GM18520 (cell line): ENCODE measurements around the gene NUMA1.

Experiments
- ATAC-seq: cut with Tn5 transposase; IDR thresholded peaks from one replicate; pipeline ENCODE4 v1.9.1; 2021; ENCODE audit not compliant: unreplicated experiment

Gene NUMA1

DNA sequence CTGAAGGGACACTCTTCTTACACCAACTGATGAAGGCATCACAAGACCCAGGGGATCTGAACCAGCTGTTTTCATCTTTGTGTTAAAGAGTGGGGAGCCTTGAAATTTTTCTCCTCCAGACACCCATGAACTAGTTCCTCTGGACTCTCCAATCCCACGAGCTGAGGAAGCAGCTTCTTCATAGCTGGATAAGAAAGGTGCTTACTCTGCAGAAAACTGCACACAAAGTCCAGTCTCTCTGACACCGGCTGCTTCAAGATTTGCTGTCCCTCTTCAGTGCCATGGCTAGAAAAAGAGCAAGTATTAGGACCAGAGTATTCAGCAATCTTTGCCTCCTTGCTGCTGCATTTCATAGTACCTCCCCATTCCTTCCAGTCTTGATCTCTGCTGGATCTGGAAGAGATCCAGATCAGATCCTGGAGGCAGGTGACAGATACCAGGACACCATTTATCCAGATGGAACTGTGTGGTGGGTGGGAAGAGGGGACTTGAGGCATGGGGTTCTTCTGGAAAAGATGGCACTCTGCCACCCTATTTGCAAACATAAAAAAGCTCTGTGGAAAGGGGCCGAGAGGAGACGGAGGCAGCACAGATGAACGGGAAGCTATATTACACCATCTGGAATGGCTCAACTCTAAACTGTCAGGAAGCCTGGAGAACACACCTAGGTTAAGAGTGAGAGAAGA, 56.1 kb downstream of the NUMA1 start:
- no peak for ATAC-seq

DNA sequence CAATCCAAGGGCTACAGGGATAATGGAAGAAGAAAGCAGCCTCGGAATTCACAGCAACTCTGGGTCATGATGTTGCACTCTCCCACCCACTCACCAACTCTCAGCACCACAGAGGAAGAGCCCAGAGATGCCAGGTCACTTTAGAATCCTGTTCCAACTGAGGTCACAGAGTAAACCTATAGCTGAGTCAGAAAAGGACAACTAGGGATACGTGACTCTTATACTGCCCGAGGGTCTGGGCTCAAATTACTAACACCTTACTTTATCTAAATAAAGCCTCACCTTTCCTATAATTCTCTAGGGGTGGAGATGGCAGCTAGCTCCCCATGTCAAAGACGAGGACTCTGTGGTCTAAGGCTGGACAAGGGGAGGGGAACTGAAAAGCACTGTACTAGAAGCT, 57.0 kb downstream of the NUMA1 start:
- ATAC-seq: no peak

DNA sequence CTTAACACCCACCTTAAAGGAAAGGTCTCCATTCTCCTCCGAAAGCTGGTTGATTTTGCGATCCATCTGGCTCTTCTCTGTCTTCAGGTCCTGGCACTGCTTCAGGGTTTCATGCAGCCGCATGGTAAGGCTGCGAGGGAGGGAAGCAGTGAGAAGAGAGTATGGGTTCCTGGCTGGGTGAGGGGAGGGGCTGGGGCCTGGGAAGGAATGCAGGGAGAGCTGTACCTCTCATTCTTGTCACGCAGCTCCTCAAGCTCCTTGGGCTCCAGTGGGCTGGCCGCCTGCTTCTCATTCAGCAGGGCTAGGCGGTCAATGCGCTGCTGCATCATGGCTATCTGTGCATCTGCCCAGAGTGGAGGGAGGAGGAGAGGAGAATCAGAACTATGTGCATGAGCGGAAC, 62.2 kb downstream of the NUMA1 start:
- ATAC-seq: no peak

DNA sequence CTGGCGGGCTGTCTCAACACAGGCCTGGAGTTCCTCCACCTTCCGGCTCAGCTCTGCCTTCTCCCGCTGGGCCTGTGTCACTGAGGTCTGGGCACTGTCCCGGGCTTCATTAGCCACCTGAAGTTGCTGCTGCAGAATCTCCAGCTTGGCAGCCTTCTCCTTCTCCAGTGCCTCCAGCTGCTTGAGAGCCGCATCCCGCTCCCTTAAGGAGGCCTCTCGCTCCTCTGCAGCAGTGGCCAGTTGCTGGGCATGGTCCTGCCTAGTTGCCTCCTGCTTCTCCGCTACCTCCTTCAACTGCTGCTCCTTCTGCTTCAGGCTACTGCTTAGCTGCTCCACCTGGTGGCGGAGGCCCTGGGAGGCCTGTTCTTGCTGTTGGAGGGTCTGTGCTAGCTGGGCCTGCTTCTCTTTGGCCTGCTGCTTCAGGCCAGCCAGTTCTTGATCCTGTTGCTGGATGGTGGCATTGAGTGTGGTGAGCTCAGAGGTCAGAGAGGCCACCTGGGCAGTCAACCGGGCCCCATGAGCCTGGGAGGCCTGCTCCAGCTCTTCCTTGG, 64.8 kb downstream of the NUMA1 start:
- ATAC-seq: no peak

DNA sequence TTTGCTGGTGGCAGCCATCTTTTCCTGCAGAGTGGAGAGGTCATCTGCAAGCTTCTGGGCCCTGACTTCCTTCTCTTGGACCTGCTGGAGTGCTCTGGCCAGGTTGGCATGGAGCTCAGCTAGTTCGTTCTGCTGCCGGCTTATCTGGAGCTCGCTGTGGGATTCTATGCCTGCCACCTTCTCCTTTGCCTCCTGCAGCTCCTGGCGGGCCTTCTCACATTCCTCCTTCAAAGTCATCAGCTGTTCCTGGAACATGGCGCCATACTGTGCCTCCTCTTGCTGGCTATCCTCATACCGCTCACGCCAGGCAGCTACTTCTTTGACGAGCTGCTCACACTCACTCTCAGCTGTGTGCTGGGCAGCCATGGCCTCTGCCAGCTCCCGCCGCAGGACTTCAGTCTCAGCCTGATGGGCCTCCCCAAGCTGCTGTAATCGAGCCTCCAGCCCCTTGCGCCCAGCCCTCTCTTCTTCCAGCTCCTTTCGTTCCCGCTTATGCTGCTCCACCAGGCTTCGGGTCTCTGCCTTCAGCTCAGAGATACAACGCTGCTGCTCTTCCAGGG, 65.5 kb downstream of the NUMA1 start:
- ATAC-seq: no peak

DNA sequence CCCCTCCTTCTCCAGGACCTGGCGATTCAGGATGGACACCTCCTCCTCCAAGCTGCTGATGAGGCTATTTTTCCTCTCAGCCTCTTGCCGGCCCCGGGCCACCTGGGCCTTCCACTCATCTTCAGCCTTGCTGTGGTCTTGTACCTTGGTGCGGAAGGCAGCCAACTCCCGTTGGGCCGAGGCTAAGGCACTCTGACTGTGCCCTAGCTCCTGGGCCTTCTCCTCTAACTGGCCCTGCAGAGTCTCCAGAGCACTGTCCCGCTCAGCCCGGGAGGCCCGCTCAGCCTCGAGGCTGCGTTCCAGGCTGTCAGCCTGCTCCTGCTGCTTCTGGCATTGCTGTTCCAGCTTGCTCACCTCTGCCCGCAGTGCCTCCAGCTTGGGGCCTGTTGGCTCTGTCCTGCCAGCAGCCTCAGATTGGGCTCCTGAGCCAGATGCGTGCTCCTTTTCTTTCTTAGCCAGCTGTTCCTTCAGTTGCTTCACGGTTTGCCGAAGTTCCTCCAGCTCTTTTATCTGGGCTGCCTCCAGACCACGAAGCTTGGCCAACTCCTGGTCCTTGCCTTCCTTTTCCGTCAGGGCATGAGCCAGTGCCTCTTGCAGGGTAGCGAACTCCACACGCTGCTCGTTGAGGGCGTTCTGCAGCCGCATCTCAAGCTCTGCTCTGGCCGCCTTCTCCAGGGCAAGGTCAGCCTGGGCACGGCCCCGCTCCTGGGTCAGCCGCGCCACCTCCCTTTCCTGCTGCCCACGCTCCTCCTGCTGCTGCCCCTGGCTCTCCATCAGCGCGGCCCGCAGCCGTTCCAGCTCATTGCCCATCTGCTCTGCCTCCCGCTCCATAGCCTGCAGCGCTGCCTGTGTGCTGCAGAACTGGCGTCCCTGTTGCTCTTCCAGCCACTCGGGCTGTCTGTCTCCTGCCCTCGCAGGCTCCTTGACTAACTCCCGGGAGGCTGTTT, 66.3 kb downstream of the NUMA1 start:
- ATAC-seq: no peak

DNA sequence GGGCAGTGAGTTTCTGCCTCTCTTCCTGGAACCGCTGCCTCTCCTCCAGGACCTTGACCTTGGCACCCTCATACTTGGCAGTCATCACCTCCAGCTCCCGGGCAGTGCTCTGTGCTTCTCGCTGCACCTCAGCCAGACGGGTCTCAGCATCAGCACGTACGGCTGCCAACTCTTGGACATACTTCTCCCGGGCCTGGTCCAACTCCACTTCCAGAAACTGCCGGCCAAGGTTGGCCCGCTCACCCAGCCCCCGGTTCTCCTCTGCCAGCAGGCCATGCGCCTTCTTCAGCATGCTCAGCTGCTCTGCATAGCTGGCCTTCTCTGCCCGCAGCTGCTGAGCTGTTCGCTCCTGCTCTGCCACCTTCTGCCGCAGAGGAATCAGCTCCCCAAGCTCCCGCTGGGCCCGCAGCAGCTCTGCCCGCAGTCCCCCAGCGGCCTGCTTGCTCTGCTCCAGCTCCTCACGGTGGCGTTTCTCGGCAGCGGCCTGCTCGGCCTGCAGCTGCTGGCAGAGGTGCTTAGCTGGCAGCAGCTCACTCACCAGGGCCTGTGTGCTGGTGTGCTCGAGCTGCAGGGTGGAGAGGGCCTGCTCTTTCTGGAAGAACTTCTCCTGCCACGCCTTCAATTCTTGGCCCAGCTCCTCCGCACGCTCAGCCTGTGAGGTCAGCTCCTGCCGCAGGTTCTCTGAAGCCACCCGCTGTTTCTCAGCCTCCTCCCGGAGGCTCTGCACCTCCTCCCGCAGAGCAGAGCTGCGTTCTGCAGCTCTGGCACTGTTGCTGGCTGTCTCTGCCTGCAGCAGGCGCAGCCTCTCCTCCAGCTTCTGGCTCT, 67.2 kb downstream of the NUMA1 start:
- no peak for ATAC-seq

DNA sequence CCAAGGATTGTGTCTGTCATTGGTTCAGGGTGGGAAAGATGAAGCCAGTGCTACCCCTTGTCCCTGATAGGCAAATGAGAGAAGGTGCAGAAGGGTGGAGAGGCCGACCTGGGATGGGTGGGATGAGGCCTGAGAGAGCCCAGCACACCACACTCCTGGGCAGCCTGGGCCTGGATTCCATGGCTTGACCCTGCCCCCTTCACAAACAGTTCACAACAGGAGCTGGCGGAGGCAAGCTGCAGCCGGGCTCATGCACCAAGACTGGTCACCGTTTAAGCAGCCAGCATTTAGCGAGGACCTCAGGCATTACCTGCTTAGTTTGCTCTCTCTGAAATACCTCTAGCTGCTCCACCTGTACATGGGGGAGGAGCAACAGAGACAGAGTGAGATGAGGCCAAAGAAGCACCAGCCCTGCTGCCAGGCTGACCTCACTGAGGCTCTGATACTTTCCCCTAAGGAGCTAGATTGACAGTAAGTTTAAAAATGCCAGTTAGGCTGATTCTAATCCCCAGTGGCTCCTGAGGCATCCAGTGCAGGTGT, 68.2 kb downstream of the NUMA1 start:
- ATAC-seq: no peak

DNA sequence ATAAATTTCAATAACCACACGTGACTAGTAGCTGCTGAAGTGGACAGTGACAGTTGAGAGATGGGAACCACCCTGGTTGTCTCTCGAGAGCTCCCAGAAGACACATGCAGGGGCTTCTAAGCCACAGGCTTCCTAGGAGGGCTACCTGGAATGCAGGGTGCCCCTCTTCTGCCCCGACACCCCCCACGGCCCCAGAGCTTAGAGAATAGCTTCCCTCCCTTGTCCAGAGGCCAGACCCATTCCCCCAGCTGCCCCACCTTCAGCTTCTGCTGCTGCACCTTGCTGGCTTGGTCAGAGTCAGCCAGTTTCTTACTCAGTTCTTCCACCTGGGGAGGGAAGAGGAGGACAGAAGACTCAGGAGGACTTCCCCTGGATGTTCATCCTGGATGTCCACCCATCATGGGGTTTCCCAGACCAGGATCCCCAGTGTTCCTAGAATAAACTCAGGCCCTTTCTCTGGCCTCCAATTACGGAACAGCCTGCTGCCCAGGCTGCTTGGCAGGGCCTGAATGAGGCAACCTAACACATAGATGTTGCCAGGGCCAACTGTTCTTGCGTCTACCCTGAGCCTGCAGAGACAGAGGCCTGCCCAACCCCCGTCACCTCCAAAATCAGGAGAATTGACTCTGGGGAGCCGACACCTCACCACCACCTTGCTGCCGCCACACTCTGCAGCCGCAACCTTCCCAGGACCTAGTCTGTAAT, 69.7 kb downstream of the NUMA1 start:
- no peak for ATAC-seq

DNA sequence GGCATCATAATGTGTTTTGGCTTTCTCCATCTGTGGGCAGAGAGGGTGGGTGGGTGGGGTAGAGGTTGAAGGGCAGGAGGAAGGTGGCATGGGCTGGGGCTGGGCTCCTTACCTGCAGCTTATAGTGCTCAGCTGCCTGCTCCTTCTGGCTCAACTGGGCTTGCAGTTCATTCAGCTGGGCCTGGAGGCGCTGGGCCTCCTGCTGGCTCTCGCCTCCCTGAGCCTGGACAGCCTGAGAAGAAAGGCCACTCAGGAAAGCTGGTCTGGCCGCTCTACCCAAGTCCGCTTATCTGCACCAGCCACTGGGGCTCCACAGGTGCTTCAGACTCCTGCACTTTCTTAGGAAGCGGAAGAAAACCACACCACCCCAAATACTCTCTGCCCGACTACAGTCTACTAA, 71.2 kb downstream of the NUMA1 start:
- no peak for ATAC-seq

DNA sequence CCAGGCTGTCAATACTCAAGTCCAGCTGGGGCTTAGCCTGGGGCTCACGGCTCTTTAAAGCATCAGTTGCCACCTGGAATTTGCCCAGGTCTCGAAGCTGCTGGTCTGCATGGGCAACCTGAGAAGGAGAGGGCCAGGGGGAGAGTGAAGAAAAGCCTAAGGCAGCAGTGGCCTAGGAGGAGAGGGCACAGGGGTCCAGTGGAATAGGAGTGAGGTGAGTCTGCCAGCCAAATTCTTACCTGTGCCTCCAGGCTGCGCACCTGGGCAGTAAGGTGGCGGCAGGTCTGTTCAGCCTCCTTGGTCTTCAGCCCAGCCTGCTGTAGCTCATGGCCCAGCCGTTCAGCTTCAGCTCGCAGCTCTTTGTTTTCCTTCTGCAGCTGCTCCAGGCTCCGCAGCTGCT, 71.6 kb downstream of the NUMA1 start:
- ATAC-seq: no peak

DNA sequence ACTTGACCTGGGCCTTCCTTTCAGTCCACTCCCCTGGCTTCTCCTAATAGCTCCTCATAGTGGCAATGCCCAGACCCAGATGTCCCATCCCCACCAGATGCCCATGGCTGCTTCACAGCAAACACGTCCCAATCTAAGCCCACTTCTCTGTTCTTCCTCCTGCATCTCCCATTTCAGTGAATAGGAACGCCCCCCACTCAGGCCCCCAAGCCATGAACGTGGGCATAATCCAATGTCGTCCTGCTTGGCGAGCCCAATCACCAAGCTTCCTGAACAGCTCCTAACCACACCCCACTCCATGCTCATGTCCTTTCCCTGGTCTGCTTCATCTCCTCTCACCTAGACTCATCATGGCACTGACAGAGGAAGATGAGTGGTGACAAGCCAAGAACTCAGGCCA, 72.8 kb downstream of the NUMA1 start:
- no peak for ATAC-seq

DNA sequence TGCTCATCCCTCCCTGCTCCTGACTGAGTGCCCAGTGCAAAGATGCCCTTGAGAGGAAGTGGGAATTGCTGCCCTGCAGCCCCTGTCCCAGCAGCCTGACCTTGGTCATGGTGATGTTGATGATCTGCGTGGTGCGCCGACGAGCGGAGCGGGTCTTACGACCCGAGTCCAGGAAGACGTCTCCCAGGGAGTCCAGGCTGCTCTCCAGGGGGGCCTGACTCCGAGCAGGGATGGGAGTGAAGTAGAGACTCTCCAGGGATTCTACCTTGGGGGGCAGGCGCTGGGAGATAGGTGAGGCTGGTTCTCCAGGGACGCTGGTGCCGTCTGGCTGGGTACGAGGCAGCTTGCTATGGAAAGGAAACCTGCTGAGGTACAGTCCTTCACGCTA, 73.3 kb downstream of the NUMA1 start:
- ATAC-seq: no peak

DNA sequence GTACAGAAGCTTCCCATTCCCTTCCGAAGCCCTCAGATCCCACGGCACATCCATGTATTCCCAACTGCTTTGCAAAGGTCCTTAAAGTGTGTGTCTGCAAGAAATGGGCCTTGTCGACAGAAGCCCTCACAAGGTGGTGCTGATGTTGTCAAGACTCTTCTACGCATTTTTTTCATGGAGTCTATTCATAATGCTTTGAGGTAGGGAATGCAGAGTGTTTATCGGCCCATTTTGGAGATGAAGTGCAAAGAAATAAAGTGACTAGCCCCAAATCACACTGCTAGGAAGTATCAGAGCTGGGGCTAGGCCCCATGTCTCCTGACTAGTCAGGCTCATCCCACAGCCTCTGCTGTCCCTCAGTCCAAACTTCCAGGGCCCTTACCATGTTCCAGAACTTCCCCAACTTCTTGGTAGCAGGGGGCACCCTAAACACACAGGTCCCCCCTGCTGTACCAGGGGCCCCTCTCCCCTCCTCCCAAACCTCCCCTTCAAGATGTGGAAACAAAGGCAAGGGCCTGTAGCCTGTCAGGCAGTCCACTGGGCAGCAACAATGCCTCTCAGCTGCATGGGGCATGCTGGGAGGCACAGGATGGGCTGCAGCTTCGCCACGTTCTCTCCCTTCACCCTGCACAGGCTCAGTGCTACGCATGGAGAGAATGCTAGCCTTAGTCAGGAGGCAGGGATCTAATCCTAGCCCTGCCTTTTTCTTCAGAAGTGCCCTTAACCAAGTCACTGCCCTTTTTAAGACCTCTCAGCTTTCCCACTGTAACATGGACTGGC, 73.8 kb downstream of the NUMA1 start:
- ATAC-seq: no peak

DNA sequence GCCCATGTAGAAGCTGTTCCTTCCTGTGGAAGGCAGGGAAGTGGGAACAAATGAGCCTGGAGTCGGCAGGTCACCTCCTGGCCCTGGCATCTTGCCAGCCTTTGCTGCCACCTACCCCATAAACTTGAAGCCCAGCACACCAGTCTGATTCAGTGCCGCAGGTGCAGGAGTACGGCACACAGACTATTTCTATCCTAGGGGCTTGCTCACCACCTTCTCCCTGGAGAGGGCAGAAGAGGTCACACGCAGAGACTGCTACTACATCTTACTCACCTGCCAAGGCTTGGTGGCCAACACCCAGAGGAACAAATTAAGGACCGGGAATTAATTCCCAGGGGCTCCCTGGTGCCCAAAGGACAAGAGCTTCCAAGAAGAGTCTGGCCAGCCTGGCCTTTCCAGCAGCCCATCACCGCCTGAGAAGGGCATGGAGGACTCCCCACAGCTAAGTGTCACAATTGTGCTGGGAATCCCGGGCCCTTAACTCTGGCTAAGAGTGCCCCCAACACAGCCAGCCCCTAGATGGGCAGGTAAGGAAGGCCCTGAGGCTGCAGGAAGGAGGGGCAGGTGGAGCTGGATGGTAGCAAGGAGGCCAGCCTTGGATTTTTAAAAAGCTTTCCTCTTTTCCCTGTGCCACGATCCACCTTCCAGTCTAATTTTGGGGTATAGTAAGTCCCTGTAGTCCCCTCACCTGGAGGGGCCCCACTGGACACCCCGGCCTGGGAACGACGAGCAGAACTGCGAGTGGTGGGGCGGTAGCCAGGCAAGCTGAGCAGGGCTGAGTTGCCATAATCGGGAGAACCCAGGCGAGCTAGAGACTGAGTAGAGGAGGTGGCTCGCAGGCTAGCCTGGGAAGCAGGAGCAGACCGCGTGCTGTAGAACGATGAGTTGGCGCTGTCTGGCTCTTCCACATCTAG, 74.7 kb downstream of the NUMA1 start:
- no peak for ATAC-seq

DNA sequence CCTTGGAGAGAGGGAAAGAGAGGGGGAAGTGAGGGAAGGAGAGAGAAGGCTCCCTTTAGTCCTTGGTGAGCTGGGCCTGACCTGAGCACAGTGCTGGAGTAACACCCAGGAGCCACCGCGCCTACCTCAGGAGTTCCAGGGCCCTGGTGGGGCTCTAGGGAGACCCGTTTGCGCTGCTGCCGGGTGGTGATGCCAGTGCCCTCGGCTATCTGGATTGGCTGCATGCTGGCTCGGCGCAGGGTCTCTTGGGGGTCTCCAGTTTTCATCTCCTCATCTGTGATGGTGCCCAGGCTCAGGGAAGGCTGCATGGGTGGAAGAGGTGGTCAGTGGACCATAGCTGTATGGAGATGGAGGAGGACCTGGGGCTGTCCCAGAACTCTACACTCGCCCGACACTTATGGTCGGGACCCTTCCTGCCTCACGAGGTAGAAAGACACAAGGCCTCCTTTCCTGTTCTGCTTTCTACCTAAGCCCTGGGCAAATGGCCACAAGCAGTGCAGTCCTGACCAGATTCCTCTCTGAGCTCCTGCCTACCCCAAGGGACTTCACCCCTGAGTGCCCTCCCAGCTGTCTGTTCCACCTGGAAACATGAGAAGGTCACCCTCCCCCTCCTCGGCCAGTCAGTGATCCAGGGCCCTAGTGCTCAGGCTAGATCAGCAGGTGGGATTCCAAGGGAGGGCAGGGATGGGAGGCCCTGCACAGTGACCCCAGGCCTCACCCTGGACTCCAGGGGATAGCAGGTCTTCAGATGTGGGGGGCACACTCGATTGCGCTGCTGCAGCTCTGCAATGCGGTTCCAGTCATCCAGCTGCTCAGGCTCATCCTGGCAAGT, 75.6 kb downstream of the NUMA1 start:
- ATAC-seq: no peak

DNA sequence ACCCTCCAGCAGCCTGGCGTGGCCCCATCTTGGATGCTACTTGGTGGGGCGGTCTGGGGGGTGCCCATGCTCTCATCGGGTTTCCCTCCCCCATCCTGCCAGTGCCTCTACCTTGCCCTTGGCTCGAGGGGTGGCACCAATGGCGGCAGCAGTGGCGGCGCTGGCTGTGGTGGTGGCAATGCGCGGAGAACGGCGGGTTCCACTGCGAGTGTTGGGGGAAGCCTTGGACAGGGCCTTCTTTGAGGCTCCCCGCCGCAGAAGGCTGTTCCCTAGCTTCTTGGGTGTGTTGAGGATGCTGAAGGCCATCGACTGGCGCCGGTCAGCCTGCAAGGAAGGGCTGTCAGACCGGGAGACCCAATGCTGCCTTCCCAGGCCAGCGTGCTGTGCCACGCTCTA, 76.6 kb downstream of the NUMA1 start:
- ATAC-seq: no peak
